SIG-M5 treated with dmso at 0.1 percent for 504 hours (cell line): ENCODE data around the gene POMGNT1.

Experiments used
- DNase-seq: peaks from one replicate; lab custom pipeline; 2025; ENCODE audit not compliant: unreplicated experiment; lab: John Stamatoyannopoulos, UW

The POMGNT1 gene

GRCh38 chr1:46158312-46159281, 39.6 kb downstream of the POMGNT1 start:
- no peak for DNase-seq

- no peak for DNase-seq
Observed at GRCh38 chr1:46157916-46158311, 40.3 kb downstream of the POMGNT1 start.

- no peak for DNase-seq
Observed at GRCh38 chr1:46153732-46154131, 44.5 kb downstream of the POMGNT1 start.

- no peak for DNase-seq
Observed at GRCh38 chr1:46153228-46153627, 45.0 kb downstream of the POMGNT1 start.

GRCh38 chr1:46152016-46152415, 46.2 kb downstream of the POMGNT1 start:
- no peak for DNase-seq

- no peak for DNase-seq
Observed at GRCh38 chr1:46150085-46150484, 48.1 kb downstream of the POMGNT1 start.

GRCh38 chr1:46148318-46148717, 49.9 kb downstream of the POMGNT1 start:
- no peak for DNase-seq
